DOHH2 (cell line): ENCODE results near the gene IRF1.

Experiments used
- CTCF ChIP-seq: fragments of 200-600 bp; sonication (generic); IDR thresholded peaks from one replicate; pipeline ENCODE4 v1.5.1; 2014; ENCODE audit warnings: antibody characterized with exemption, mild to moderate bottlenecking, low read depth, low read length; ENCODE audit not compliant: poor library complexity, severe bottlenecking
- EZH2phosphoT487 ChIP-seq: fragments of 200-600 bp; sonication (generic); IDR thresholded peaks from 2 replicates; pipeline ENCODE4 v1.6.1; 2017; ENCODE audit warnings: borderline replicate concordance, mild to moderate bottlenecking, antibody characterized with exemption, low read length, moderate library complexity, mixed read lengths

DNA sequence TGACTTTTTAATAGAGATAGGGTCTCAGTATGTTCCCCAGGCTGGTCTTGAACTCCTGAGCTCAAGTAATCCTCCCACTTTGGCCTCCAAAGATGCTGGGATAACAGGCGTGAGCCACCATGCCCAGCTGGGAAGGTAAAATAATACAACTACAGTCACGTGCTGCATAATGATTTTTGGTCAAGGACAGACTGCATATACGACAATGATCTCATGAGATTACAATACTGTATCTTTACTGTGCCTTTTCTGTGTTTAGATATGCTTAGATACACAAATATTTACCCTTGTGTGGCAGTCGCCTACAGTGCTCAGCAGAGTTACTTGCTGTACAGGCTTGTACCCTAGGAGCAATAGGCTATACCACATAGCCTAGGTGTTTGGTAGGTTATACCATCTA lies 14.2 kb upstream of the IRF1 start:
- TF ChIP-seq CTCF, result no peak
- no peak for TF ChIP-seq EZH2phosphoT487
